NB4 (cell line): Measurements from ENCODE around the gene CDKAL1.

Experiments used
- CTCF ChIP-seq: IDR thresholded peaks from one replicate; pipeline ENCODE4 v1.5.1; 2012; ENCODE audit warnings: low read depth, low read length
- POLR2A ChIP-seq: IDR thresholded peaks from 2 replicates; pipeline ENCODE4 v1.6.1; 2011; ENCODE audit warnings: mild to moderate bottlenecking; ENCODE audit not compliant: insufficient read length; ENCODE audit errors: extremely low read depth

GRCh38 chr6:20833881-20834515 lies 299.7 kb downstream of the CDKAL1 start:
- no peak for TF ChIP-seq POLR2A
- no peak for TF ChIP-seq CTCF
